Gastrocnemius medialis (tissue), 4 donors: ENCODE results near the gene GABARAP.

Source experiments
- CTCF ChIP-seq, 5 experiments: fragments of 450-650 bp in 3 of 5; fragments of 200-600 bp in 2 of 5; sonication (generic) in 2 of 5; IDR thresholded peaks in 4 of 5; conservative IDR thresholded peaks in 1 of 5; 1 replicate in 4 of 5; 2 replicates in 1 of 5; pipeline ENCODE4 v1.5.1; 2016 to 2019; ENCODE audit warnings: antibody characterized with exemption in 5 of 5, mild to moderate bottlenecking in 3 of 5, moderate library complexity in 3 of 5
- POLR2A ChIP-seq, 2 donors: fragments of 450-650 bp; IDR thresholded peaks; one replicate each; pipeline ENCODE4 v1.6.1; 2017; ENCODE audit warnings: antibody characterized with exemption in 2 of 2, mild to moderate bottlenecking in 2 of 2, moderate library complexity in 2 of 2

DNA sequence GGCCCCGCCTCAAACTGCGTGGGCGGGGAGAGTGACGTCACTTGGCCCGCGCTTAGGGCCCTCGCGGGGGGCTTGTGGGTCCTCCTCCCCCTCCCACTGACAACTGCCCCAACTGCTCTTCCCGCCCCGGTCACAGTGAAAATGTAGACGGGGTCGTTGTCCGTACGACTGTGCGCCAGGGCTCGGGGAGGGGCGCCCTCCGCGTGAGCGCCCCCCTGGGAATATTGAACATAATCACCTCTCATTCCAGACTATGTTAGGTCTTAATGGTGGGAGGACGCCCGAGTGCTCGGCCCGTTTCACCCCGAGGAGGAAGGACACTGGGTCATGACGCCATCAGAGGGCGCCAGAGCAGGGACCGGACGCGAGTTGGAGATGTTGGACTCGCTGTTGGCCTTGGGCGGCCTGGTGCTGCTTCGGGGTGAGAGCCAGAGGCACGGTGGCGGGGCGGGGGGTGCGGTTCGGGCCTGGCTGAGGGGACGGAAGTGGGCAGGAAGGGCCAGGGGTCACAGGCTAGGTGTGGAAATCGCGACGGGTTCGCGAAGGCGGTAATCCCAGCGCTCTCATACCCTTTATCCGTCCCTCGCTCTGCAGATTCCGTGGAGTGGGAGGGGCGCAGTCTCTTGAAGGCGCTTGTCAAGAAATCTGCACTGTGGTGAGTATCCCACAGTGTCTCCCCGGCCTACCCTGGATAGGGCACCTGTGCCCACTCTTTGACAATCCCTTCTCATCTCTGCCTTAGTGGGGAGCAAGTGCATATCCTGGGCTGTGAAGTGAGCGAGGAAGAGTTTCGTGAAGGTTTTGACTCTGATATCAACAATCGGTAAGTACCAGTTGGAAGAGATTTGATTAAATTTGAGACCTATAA is 10.2 kb upstream of the GABARAP start, which contains the start of gene ELP5:
- TF ChIP-seq CTCF (IDR thresholded peaks at IDR 0.05 in 4 of 5, conservative IDR thresholded peaks at IDR 0.05 in 1 of 5) (peak in 3 of 5 experiments; percentile 36 to 54 (median 40)), POLR2A (IDR thresholded peaks at IDR 0.05) (peak in 1 of 2 donors; percentile 70)
